Eye (tissue), 1 donor: Measurements from ENCODE around the gene TIAM1.
A peak's percentile ranks its signal among the peaks of the same experiment; 100 is the strongest.

Experiments
- DNase-seq: peaks from one replicate; pipeline ENCODE4 v3.0.0-alpha.2; 2015

TIAM1 gene

GRCh38 chr21:31326522-31327242 lies 17.4 kb downstream of the TIAM1 start:
- DNase-seq = peak; percentile 66

GRCh38 chr21:31318971-31319370 lies 25.1 kb downstream of the TIAM1 start:
- no peak for DNase-seq

- no peak for DNase-seq
These were observed 26.4 kb downstream of the TIAM1 start for GRCh38 chr21:31317688-31318087.

- no peak for DNase-seq
These were observed 27.4 kb downstream of the TIAM1 start for GRCh38 chr21:31316488-31317169.

- no peak for DNase-seq
These were observed 28.0 kb downstream of the TIAM1 start for GRCh38 chr21:31316072-31316471.

- DNase-seq = no peak
These were observed 33.3 kb downstream of the TIAM1 start for GRCh38 chr21:31310750-31311149.

- DNase-seq = no peak
These were observed 35.5 kb downstream of the TIAM1 start for GRCh38 chr21:31308584-31308983.

GRCh38 chr21:31305888-31306287 lies 38.2 kb downstream of the TIAM1 start:
- DNase-seq = no peak

- DNase-seq = no peak
These were observed 44.5 kb downstream of the TIAM1 start for GRCh38 chr21:31299291-31300147.

GRCh38 chr21:31298618-31299269 lies 45.3 kb downstream of the TIAM1 start:
- DNase-seq = no peak

GRCh38 chr21:31297806-31298205 lies 46.3 kb downstream of the TIAM1 start:
- DNase-seq = no peak

- no peak for DNase-seq
These were observed 48.4 kb downstream of the TIAM1 start for GRCh38 chr21:31295676-31296075.

- no peak for DNase-seq
These were observed 49.4 kb downstream of the TIAM1 start for GRCh38 chr21:31294691-31295090.

GRCh38 chr21:31293986-31294385 lies 50.1 kb downstream of the TIAM1 start:
- no peak for DNase-seq

- no peak for DNase-seq
These were observed 53.3 kb downstream of the TIAM1 start for GRCh38 chr21:31290765-31291164.

- no peak for DNase-seq
These were observed 54.4 kb downstream of the TIAM1 start for GRCh38 chr21:31289702-31290101.

GRCh38 chr21:31288191-31288590 lies 55.9 kb downstream of the TIAM1 start:
- no peak for DNase-seq

- no peak for DNase-seq
These were observed 56.9 kb downstream of the TIAM1 start for GRCh38 chr21:31287201-31287600.

- DNase-seq = no peak
These were observed 57.4 kb downstream of the TIAM1 start for GRCh38 chr21:31286621-31287020.

- DNase-seq = no peak
These were observed 59.2 kb downstream of the TIAM1 start for GRCh38 chr21:31284797-31285397.

- no peak for DNase-seq
These were observed 61.0 kb downstream of the TIAM1 start for GRCh38 chr21:31283025-31283424.

GRCh38 chr21:31282095-31282709 lies 61.9 kb downstream of the TIAM1 start:
- DNase-seq = no peak
